ENCODE data around the gene KCNG2.

Gene KCNG2

DNA sequence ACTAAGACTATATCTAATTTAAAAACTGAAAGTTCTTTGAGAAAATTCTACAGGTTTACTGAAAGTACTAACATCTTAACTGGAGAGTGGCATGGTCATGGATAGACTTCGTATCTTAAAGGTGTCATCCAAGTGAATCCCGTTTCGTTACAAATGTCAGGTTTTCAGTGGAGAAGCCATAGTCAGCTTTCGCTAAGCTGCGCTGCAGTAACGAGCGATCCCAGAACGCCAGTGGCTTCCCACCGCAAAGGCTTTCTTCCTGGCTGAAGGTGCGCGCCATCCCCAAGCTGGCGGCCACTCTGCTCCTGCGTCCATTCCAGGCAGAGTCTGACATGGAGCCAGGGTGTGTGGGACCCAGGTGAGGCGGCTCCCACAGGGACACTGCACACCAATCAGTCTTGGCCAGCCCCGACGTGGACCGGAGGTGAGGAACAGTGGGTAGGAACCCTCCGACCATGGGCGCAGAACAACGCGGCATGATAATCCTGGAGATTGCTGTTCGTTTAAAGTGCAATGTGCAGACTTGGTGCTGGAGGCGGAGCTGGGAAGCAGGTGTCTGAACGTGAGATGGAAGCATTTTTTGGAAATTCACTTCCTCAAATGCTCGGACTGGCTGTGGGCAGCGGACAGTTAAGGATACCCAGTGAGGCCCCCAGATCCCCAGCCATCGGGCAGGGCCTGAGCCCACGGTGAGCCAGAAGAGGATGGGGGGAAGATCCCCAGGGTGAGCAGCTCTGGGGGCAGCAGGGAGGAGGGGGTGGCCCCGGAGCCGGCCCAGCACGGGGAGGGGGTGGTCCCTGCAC, 27.8 kb upstream of the KCNG2 start:
- no peak for DNase-seq

DNA sequence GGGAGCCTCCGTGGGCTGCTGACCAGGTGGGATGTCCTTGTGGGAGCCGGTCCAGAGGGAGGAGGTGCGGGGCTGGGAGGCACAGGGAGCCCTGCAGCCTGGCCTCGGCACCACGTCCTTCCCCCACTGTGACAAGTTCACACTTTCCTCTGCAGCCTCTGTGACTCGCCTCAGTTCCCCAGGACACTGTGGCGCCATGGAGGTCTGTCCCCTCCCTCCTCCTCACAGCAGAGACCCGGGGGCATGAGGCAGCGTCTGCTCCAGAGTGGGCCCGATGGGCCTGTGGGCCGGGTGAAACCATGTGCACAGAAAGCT, 27.3 kb upstream of the KCNG2 start:
- no peak for DNase-seq

DNA sequence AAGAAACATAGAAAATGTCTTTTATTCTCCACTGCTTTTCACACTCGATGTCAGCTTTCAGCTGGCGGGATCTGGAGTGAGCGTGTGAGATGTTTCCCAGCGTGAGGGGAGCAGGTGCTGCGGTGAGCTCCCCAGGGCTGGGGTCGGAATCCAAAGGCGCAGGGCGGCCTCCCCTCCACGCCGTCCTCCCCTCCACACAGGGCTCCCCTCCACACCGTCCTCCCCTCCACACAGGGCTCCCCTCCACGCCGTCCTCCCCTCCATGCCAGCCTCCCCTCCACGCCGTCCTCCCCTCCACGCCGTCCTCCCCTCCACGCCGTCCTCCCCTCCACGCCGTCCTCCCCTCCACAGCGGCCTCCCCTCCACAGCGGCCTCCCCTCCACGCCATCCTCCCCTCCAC, 26.9 kb upstream of the KCNG2 start:
- DNase-seq = no peak

DNA sequence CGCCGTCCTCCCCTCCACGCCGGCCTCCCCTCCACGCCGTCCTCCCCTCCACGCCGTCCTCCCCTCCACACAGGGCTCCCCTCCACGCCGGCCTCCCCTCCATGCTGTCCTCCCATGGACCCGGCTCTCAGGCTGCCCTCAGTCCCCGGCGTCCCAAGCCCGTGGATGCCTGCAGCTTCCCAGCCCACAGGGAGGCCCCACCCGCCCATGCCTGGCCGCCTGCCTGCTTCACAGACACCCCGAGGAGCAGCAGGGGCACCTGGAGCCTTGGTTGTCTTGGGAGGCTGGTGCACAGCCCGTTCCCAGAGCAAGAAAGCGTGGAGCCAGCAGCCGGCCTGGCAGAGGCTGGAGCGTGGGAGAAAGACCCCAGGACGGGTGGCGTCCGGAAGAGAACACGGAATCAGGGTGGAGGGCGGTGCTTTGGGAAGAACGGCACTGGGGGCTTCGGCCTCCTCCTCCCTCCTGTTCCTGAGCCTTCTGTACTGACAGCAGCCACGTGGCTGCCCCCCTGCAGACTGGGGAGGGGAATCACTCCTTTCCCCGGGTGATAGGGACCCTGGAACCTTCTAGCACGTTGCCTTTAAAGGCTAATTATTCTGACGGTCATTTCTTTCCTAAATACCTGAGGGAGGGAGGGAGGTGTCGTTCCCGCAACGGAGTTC, 26.2 kb upstream of the KCNG2 start:
- no peak for DNase-seq

DNA sequence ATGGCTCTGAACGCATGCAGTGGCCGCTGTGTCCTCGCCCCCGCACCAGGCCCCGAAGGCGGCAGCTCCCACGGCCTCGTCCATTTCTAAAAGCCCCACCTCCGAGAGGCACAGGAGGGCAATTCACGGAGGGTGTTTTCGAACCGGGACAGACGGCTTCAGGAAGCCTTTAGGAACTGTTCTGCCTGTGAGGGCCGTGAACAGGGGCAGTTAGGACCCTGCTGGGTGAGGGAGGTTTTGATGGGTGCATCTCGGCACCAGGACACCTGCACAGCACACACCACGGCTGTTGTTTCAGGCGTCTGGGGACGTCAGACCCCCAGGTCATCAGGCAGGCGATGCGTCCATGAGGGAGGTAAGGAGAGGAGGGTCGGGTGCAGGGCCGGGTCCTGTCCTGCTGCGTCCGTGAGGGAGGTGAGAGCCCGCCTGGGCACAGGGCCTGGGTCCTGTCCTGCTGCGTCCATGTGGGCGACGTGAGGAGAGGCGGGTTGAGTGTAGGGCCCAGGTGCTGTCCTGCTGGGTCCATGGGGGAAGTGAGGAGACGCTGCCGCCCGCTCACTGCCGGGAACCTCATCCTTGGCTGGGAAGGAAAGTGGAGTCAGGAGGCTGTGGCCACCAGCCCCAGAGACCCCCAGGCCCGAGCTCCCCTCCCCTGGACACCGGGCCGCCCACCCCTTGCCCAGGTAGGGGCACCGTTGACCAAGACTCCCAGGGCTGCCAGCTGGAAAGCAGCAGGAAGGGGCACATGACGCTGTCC, 25.5 kb upstream of the KCNG2 start:
- DNase-seq = no peak

DNA sequence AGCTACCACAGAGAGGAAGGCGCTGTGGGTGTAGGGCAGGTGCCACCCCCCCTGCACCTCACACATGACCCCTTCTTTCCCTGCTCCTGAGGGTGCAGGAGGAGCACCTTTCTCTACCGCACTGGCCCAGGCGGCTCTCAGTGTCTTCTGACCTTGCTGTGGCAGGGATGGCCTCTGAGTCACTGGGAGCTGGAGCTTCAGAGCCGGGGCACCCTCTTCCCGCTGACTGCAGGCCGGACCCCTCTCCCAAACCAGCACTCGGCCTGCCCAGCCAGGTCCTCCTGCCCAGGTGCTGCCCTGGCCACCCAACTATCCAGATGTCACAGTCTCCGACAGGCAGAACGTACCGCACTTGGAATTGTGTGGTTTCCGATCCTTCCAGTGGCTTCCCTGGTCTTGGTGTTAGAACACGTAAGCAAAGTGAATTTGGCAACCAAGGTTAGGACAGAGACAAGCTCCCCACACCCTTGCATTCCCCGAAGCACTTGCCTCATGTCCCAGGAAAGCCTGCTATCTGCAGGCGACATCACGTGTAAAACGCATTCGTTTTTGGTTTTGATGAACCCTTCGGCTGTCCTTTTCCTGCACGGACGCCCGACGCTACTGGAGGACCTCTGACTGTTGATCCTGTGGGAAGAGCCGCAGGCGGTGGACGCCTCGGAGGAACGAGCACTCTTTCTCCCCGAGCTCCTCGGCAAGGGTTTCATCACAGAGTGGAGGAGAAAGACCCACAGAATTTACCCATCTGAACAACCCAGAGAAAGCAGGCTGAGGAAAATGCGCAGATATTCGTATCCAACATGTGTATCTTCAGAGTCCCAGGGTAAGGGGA, 24.7 kb upstream of the KCNG2 start:
- DNase-seq = no peak

DNA sequence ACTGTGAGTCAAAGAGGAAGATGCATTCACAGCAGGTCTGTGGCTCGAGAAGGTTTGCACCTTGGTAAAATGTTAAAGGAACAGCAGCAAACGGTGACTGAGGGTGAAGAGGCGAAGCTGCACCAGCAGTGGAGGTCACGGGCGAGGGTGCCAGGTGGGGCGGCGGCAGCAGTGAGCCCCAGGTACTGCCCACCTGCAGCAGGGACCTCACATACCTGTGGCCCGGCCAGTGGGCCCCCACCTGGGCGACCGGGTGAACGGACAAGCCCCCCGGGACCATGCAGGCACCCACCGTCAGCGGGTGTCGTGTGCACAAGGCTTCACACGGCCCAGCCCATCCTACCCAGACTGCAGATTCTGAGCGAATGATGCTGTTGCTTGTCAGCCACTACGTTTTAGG, 23.6 kb upstream of the KCNG2 start:
- DNase-seq = no peak

DNA sequence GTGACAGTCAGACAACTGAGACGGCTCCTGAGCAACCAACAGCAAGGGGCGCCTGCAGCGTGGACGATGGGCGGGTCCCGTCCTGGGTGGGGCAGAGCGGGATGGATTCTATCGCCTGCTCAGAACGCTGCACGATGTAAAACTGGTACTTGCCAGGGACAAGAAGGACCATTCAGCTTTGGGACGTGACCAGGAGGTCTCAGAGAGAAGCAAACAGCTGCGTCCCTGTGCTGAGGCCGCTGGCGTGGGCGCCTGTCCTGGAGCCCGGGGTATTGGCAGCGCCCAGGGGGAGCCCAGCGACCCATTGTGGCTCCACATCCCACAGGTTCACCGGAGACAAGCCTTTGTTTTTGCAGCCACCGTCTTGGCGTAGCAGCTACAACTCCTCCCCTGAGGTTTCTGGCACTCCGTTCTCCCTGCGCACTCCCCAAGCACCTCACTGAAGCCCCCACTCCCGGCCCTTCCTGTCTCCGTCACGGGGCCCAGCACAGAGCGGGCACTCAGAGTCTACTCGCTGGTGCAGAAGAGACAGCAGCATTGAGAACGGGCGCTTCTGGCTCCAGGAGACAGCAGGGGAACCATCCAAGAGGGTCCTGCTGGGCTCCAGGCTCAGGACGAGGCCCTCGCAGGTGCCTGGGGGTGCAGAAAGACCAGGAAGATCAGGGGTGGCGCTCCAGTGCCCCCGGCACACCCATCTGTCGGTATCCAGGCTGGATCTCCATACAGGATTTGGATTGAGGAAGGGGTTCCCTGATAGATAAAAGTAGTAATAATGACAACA, 22.1 kb upstream of the KCNG2 start:
- no peak for DNase-seq

DNA sequence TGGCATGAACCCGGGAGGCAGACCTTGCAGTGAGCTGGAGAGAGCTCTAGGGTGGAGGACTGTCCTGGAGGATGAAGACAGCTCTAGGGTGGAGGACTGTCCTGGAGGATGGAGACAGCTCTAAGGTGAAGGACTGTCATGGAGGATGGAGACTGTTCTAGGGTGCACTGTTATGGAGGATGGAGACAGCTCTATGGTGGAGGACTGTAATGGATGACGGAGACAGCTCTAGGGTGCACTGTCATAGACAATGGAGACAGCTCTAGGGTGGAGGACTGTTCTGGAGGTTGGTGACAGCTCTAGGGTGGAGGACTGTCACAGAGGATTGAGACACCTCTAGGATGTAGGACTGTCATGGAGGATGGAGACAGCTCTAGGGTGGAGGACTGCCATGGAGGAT, 21.1 kb upstream of the KCNG2 start:
- DNase-seq = no peak

DNA sequence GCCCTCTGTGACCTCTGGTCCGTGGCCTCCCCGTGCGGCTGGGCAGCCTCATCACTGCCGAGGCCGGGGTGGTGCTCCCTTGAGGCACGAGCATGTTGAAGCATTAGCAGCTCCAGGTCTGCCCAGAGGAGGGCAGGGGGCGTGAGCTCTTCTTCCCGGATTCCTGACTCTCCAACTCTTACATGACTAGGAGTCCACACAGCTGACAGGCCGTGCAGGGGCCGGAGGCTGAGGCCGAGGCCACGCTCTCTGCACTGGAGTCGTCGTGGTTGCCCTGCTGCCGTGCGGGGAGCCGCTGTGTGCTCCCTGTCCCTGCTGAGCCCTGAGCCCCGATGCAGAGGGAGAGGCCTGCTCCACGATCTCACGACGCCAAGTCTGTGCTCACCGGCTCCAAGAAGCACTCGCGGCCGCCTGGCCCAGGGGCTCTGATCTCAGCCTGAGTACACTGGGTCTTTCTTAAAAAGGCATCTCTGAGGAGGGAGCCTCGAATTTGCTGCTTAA, 19.4 kb upstream of the KCNG2 start:
- no peak for DNase-seq

DNA sequence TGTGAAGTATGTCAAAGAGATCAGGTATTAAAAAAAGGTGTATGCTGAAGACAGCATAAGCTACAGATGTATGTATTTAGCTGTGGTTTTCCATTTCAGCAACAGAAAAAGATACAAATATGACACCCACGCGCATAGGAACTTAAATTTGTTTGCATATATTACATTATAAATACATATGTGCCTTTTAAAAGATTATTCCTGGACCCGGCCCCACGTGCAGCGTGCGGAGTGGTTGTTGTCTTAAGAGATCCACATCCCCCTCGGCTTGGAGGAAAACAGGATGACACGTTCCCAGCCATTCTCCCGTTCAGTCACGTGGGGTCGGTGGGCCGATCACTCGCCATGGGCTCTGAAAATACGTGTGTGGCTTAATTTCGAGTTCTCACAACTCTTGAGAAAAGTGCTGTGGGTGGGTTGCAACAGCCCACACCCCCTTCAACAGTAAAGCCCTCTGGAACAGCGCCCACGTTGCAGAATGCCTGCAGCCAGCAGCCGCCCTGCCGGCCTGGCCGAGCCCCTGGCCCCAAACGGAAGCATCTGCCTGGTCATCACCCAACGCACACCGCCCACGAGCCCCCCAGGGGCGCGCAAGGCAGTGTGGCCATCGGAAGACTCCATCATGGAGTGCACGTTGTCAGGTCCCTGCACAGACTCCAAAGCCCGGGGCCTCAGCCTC, 18.6 kb upstream of the KCNG2 start:
- no peak for DNase-seq

DNA sequence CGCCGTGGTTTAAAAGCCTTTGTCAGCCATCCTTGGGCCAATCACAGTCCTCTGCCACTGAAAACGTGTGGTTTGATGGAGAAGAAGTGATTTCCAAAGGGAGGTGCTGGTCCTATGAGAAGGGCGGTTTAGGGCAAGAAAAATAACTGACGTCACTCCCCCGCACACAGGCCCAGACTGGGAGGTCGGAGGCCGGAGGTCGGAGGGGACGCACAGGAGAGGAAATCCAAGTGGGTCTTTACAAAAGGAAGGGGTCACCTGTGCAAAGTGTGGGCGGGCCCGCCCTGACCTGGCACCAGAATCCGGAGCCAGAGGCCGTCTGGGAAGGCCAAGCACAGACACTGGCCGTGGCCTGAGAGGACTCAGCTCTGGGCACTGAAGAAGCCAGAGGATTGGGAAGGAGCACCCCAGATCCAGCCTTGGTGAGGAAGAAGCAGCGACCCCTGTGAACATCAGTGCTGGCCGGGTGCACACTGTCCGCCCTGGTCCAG, 18.0 kb upstream of the KCNG2 start:
- DNase-seq = no peak

DNA sequence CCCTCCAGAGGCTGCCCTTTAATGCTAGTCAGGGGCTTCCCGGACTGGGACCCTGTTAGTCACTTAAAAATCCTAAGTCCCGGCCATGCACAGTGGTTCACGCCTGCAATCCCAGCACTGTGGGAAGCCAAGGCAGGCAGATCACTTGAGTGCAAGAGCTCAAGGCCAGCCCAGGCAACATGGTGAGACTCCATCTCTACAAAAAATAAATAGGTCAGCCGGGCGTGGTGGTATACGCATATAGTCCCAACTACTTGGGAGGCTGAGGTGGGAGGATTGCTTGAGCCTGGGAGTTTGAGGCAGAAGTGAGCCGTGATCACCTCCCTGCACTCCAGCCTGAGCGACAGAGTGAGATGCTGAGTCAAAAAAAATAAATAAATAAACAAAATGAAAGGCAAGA, 17.2 kb upstream of the KCNG2 start:
- no peak for DNase-seq

DNA sequence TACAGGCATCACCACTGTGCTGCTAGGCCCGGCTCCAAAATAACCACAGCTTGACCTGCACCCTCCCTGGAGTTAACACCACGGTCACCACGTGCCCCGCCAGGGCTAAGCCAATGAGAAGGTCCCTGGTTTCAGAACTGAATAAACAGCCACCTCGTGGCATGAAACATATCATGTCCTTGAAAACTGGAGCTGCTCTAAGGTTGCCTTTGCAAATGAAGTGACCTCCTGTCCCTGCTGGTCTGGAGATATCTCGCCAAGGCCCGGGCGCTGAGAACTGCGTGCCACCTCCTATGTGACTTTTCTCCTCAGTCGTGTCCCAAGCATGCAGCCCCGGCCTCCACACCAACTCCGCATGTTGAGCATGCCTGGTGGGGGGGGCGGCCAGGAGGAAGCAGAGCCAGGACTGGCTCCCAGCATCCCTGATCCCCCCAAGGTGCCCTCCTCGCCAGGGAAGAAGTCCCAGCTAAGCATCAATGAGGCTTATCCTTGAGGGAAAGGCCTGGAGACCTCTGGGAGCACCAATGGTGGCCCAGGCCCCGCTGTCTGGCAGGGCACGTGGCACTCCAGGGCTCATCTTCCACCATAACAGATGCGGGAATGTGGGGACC, 16.3 kb upstream of the KCNG2 start:
- DNase-seq = no peak

DNA sequence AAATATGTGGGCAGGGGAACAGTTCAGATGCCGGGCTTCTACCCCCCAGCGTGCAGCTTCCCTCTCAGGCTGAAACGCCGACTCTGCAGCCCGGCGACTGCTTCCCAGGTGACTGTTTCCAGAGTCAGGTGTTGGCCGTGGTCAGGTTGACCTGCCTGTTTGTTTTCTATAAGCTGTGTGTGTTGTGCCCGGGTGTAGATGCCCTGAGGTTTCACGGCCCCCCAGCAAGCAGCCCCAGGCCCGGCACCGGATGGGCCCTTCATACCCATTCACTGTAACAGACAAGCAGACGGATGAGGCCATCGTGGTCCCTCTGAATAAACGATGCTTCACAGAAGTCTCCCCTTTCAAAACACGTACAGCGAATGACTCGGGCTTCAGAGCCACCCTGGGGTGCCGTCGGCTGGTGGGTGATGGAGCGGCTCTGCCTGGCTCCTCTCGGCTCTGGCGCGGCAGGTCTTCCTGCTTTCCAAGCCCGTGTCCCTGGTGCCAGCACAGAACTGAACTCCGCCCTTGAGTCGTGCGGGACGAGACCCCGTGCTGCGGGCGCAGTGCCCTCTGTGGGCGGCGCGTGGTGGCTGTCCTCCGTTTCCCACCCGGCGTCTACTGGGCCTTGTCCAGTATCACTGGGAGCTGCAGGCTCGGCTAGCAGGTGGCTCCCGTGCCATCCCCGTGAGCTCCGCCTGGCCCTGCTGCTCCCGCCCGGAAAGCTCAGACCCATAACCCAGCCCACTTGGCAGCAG, 15.0 kb upstream of the KCNG2 start:
- DNase-seq = no peak

DNA sequence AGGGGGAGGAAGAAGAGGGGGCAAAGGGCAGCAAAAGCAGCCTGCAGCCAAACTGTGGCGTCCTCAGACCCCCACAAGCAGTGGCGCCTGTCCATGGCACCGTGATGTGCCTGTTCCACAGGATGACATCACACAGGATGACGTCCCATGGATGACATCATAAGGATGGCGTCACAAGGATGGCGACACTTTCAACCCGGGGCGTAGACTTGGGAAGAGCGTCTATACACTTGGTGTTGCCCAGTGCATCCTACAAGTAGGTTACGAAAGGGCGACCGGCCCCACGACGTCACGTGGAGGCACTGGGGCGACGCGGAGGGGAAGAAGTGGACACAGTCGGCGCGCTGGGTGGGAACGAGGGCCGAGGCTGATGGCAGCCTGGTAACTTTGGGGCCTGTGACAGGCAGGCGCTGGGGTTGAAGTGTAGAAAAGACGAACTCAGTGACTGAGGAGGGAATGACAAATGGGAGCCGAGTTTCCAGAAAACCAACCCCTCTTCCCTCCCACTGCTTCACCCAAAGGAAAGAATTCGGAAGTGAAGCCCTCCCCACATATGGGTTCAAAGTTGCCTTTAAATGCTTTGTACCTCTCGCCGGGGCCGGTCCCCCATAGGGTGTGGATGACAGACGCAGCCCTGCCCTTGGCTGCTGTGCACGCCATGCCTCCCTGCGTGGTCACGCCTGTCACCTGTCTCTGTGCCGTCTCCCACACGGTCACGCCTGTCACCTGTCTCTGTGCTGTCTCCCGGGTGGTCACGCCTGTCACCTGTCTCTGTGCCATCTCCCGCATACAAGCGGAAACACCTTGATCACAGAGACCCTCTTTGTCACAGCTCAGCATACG, 13.4 kb upstream of the KCNG2 start:
- DNase-seq = no peak

DNA sequence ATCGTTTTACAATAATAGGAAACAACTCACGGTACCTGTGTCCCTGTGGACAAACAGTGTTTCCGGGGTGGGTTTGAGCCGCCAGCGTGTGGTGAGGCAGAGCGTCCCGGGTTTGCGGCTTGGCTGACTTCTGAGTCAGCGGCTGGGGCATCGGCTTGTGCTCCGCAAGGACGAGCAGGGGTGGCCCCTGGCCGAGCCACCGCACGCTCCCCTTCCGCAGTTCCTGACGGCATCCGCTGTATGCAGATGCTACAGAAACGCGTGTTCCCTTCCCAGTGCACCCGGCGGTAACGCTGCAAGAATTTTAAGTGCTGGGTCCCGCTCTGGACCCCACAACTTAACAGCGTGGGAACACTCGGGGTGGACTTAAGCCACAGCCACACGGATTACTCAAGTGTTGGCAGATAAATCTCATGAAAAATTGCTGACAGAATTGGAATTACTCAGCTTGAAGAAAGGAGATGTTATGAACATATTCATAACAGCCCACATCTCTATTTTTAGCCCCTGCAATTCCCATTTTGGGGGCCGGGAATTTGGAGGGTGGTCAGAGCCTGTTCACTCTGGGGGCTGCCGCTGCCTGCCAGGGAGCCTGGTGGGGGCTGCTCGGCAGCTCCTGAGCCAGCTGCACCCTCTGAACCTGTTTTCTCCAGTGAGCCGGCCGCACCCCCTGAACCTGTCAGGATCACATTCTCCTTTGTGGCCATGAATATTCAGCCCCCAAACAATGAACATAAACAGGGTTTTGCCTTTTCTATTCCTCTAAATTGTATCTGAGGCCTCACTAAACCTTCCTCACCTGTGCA, 12.6 kb upstream of the KCNG2 start:
- no peak for DNase-seq

DNA sequence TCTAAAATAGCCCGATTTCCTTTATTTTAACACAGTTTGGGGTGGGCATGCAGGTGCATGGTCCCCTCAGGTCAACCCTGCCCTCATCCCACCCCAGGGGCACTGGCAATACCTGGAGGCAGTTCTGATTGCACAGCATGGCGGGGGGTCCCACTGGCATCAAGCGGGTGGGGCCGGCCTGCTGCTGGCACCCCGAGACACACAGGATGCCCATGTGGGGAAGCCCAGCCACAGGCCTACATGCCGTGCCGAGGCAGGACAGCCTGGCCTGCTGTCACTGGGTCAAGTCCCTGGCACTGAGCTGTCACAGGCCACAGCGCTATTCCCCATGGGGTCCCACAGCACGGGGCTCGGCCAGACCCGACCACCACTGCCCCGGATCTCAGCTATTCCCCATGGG, 11.9 kb upstream of the KCNG2 start:
- no peak for DNase-seq
